Suprapubic skin (tissue), 4 donors: ENCODE data around the gene SLAMF1.
"Not testable (repeated sequence)": the region's sequence is repeated elsewhere in the genome, so short reads cannot be mapped to it uniquely, and the experiment has no call there.

ENCODE experiments used
- CTCF ChIP-seq, 2 donors: fragments of 200-600 bp in 1 of 2; fragments of 450-650 bp in 1 of 2; sonication (generic) in 1 of 2; IDR thresholded peaks; one replicate each; pipeline ENCODE4 v1.5.1; 2016 to 2019; ENCODE audit warnings: antibody characterized with exemption in 2 of 2, mild to moderate bottlenecking in 1 of 2, moderate library complexity in 1 of 2
- EP300 ChIP-seq: sonication (generic); formaldehyde crosslinking; IDR thresholded peaks from one replicate; pipeline ENCODE4 v1.6.1; 2017; ENCODE audit warnings: antibody characterized with exemption
- POLR2A ChIP-seq, 2 donors: fragments of 450-650 bp; IDR thresholded peaks; one replicate each; pipeline ENCODE4 v1.6.1; 2017; ENCODE audit warnings: antibody characterized with exemption in 2 of 2, mild to moderate bottlenecking in 2 of 2, moderate library complexity in 2 of 2
- POLR2AphosphoS5 ChIP-seq, 3 donors: sonication (generic); formaldehyde crosslinking; IDR thresholded peaks; one replicate each; pipeline ENCODE4 v1.6.1; 2017; ENCODE audit warnings: antibody characterized with exemption in 3 of 3

- TF ChIP-seq CTCF (IDR thresholded peaks at IDR 0.05); EP300; POLR2AphosphoS5 (IDR thresholded peaks at IDR 0.05); POLR2A (IDR thresholded peaks at IDR 0.05): not testable (repeated sequence)
Measured at GRCh38 chr1:160652065-160652641, 5.3 kb upstream of the SLAMF1 start.
